Endothelial cell of umbilical vein (primary cell): ENCODE results near the gene SCLY. TPM values are rescaled to one million over a fixed set of nuclear protein-coding genes. Genes with fewer than 3 reads are reported as not detected.

ENCODE experiments used
- BruUV-seq: library from RNA; stranded (reverse); fragments of 400-500 nt; replicated peaks from 2 replicates; lab custom pipeline; 2021; lab: Mats Ljungman, UMichigan
- CTCF ChIA-PET: fragments of 300-600, 350-600 bp; sonication (Branson Sonifier 250); formaldehyde crosslinking; loops from one replicate; lab custom pipeline; 2021; ENCODE audit warnings: antibody characterized with exemption, inconsistent platforms; lab: Charles Lee
- POLR2A ChIA-PET: fragments of 300-600, 350-600 bp; sonication (Branson Sonifier 250); formaldehyde crosslinking; loops from one replicate; lab custom pipeline; 2021; ENCODE audit warnings: antibody characterized with exemption, inconsistent platforms; lab: Charles Lee
- DNase-seq: peaks from one replicate; pipeline ENCODE4 v3.0.0-alpha.2; 2011; ENCODE audit warnings: low read depth, low spot score
- FAIRE-seq: peaks from 2 replicates; lab custom pipeline; 2011; peaks lifted over from hg19 to GRCh38; lab: Jason Lieb, UNC
- H2AFZ ChIP-seq: 2 replicates; pipeline ENCODE4 v1.6.0; 2012; ENCODE audit warnings: low read depth, low read length, control low read depth, inconsistent platforms
- H3K27ac ChIP-seq: 2 replicates; pipeline ENCODE4 v1.5.1; 2011; ENCODE audit warnings: low read depth, mild to moderate bottlenecking, control low read depth, low read length, moderate library complexity; ENCODE audit not compliant: insufficient read depth
- H3K27me3 ChIP-seq, 2 experiments: 2 replicates each; pipeline versions ENCODE4 v1.6.0 to v1.6.1; 2011; ENCODE audit warnings: low read length in 2 of 2, mixed read lengths in 1 of 2; ENCODE audit not compliant: control insufficient read depth in 2 of 2, insufficient read depth in 2 of 2
- H3K36me3 ChIP-seq, 2 experiments: 2 replicates in 1 of 2; 3 replicates in 1 of 2; pipeline ENCODE4 v1.5.1; 2011; ENCODE audit warnings: low read length in 2 of 2, mild to moderate bottlenecking in 1 of 2, moderate library complexity in 1 of 2; ENCODE audit not compliant: control insufficient read depth in 2 of 2, insufficient read depth in 2 of 2; ENCODE audit errors: extremely low read depth in 1 of 2
- H3K4me1 ChIP-seq: 3 replicates; pipeline ENCODE4 v1.5.1; 2011; ENCODE audit warnings: mild to moderate bottlenecking, low read length; ENCODE audit not compliant: control insufficient read depth, insufficient read depth; ENCODE audit errors: extremely low read depth
- H3K4me2 ChIP-seq: 2 replicates; pipeline ENCODE4 v1.6.1; 2011; ENCODE audit warnings: low read length, control low read depth, mixed read lengths; ENCODE audit not compliant: insufficient read depth
- H3K4me3 ChIP-seq, 3 experiments: fragments of 200-600 bp in 1 of 3; sonication (generic), shearing (Covaris generic) in 1 of 3; replicated peaks in 1 of 3; 2 replicates each; pipeline ENCODE4 v1.5.1; 2011 to 2016; ENCODE audit warnings: control low read depth in 3 of 3, low read length in 3 of 3, mild to moderate bottlenecking in 2 of 3, inconsistent platforms in 1 of 3, low read depth in 1 of 3, moderate library complexity in 1 of 3; ENCODE audit not compliant: insufficient read depth in 1 of 3
- H3K79me2 ChIP-seq: 2 replicates; pipeline ENCODE4 v1.6.0; 2012; ENCODE audit warnings: low read length, inconsistent platforms; ENCODE audit not compliant: control insufficient read depth, insufficient read depth
- H3K9ac ChIP-seq: replicated peaks from 2 replicates; pipeline ENCODE3; 2011; ENCODE audit warnings: low read length, control low read depth; ENCODE audit not compliant: insufficient read depth; ENCODE audit errors: extremely low read depth
- H3K9me1 ChIP-seq: replicated peaks from 3 replicates; pipeline ENCODE4 v1.6.0; 2011; ENCODE audit warnings: mild to moderate bottlenecking, low read length; ENCODE audit not compliant: control insufficient read depth, insufficient read depth; ENCODE audit errors: extremely low read depth
- H3K9me3 ChIP-seq: replicated peaks from 2 replicates; pipeline ENCODE4 v1.5.1; 2012; ENCODE audit warnings: low read length, inconsistent platforms; ENCODE audit not compliant: control insufficient read depth, insufficient read depth
- H4K20me1 ChIP-seq: replicated peaks from 2 replicates; pipeline ENCODE3; 2011; ENCODE audit warnings: mild to moderate bottlenecking, low read length; ENCODE audit not compliant: control insufficient read depth, insufficient read depth; ENCODE audit errors: extremely low read depth
- EZH2 ChIP-seq: IDR thresholded peaks from 2 replicates; pipeline ENCODE4 v1.6.1; 2012; ENCODE audit warnings: borderline replicate concordance, low read depth, mild to moderate bottlenecking, moderate library complexity, low read length, inconsistent platforms; ENCODE audit not compliant: severe bottlenecking
- GATA2 ChIP-seq: IDR thresholded peaks from 2 replicates; pipeline ENCODE4 v1.7.0; 2011; ENCODE audit warnings: low read depth, mild to moderate bottlenecking, moderate library complexity, mixed read lengths, low read length; ENCODE audit not compliant: insufficient read length, insufficient read depth
- JUN ChIP-seq: IDR thresholded peaks from 2 replicates; pipeline ENCODE4 v1.6.1; 2011; ENCODE audit warnings: borderline replicate concordance, low read depth; ENCODE audit not compliant: insufficient read length, insufficient read depth
- MAX ChIP-seq: IDR thresholded peaks from 2 replicates; pipeline ENCODE4 v1.6.1; 2011; ENCODE audit not compliant: insufficient read depth, insufficient read length
- MYC ChIP-seq: IDR thresholded peaks from one replicate; pipeline ENCODE4 v1.6.1; 2011; ENCODE audit warnings: mild to moderate bottlenecking, low read depth, low read length
- POLR2A ChIP-seq: IDR thresholded peaks from 2 replicates; pipeline ENCODE4 v1.6.1; 2012; ENCODE audit warnings: low read depth, mild to moderate bottlenecking, control low read depth, low read length
- dilution Hi-C: fragments of 300-500 bp; cut with MboI; formaldehyde crosslinking; loops from one replicate; pipeline ENCODE4 v1.15.0; 2019; ENCODE audit warnings: low sequenced_read_pairs; ENCODE audit not compliant: extremely low pct_ligation_motif_present
- intact Hi-C: fragments of 100-400 bp; cut with micrococcal nuclease; formaldehyde crosslinking; loops from one replicate; pipeline ENCODE4 v1.10.0; 2022
- polyA plus RNA-seq, 4 experiments: library from polyadenylated mRNA; depleted of rRNA in 3 of 4; stranded (reverse) in 3 of 4; unstranded in 1 of 4; fragments of >200 nt; gene quantifications; 2 replicates each; pipeline versions ENCODE4 v1.2.1 to v1.2.3, GENCODE V29; 2011 to 2012; ENCODE audit warnings: missing spikeins in 1 of 4
- total RNA-seq: library from RNA; stranded (reverse); gene quantifications from 2 replicates; pipeline ENCODE4 v1.2.3, GENCODE V29; 2021
- TF ChIP-seq, protein P1 (sequence below), 2 donors: IDR thresholded peaks; 1 replicate in 1 of 2; 2 replicates in 1 of 2; pipeline ENCODE4 v1.5.1; 2011; ENCODE audit warnings: low read length in 2 of 2, mild to moderate bottlenecking in 2 of 2, moderate library complexity in 2 of 2, control low read depth in 1 of 2, inconsistent platforms in 1 of 2, low read depth in 1 of 2; ENCODE audit not compliant: insufficient read depth in 1 of 2; ENCODE audit errors: extremely low read depth in 1 of 2

The SCLY gene
- total and polyA plus RNA-seq, 2 donors (not counting 3 experiments of a cell fraction or from before 2014, with no cell fraction given), result 22.6 to 32.7 TPM

- Histone ChIP-seq H3K36me3 (peaks cover 3 to 6% of the 10 kb centered on the region in 2 experiments), H3K79me2 (peaks cover 7% of the 10 kb centered on the region), H3K9ac (peak overlapping the region; percentile 74), H3K9me1 (no peaks in the 10 kb centered on the region), H2AFZ (peak overlapping the region; percentile 91), H3K4me3 (peak overlapping the region; percentile 72 to 87 (median 77)), H3K4me2 (peak overlapping the region; percentile 84), H4K20me1 (no peaks in the 10 kb centered on the region), H3K9me3 (no peaks in the 10 kb centered on the region), H3K4me1 (peaks cover 10% of the 10 kb centered on the region), H3K27ac (peak overlapping the region; percentile 50), H3K27me3 (no peaks in the 10 kb centered on the region)
- intact Hi-C loops, result loop anchor here (1.0 to 10.0 kb wide), 3 partner anchors 138 to 204 kb away; partner anchors contain the start of gene RAMP1
- dilution Hi-C loops, result no loop called here
- TF ChIP-seq MYC (peak; percentile 45), MAX (peak; percentile 86), EZH2 (no peak), GATA2 (no peak), JUN (no peak), POLR2A (no peak)
- TF ChIP-seq, protein P1, sequence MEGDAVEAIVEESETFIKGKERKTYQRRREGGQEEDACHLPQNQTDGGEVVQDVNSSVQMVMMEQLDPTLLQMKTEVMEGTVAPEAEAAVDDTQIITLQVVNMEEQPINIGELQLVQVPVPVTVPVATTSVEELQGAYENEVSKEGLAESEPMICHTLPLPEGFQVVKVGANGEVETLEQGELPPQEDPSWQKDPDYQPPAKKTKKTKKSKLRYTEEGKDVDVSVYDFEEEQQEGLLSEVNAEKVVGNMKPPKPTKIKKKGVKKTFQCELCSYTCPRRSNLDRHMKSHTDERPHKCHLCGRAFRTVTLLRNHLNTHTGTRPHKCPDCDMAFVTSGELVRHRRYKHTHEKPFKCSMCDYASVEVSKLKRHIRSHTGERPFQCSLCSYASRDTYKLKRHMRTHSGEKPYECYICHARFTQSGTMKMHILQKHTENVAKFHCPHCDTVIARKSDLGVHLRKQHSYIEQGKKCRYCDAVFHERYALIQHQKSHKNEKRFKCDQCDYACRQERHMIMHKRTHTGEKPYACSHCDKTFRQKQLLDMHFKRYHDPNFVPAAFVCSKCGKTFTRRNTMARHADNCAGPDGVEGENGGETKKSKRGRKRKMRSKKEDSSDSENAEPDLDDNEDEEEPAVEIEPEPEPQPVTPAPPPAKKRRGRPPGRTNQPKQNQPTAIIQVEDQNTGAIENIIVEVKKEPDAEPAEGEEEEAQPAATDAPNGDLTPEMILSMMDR (IDR thresholded peaks at IDR 0.05; ENCODE audit: extremely low read depth in 1 of 2, insufficient read depth in 1 of 2, low read depth in 1 of 2, low read length in 2 of 2), result no peak
- peak; percentile 53 for FAIRE-seq
- POLR2A ChIA-PET, result interaction anchor here (0.6 to 0.8 kb wide), 2 partner anchors 11 to 586 kb away, joined by 3 read pairs; no protein-coding TSS in a partner anchor
- peak; percentile 30 for DNase-seq
- CTCF ChIA-PET, result interaction anchor here (1.0 to 2.7 kb wide), 3 partner anchors 138 to 203 kb away, joined by 5 to 7 read pairs (median 7); no protein-coding TSS in a partner anchor
- TSS peak; percentile 28 for BruUV-seq
Observed at GRCh38 chr2:238061315-238062202, 758 bp downstream of the SCLY start.
